Measurements from ENCODE around the gene SZT2.
"Not testable (repeated sequence)": the region's sequence is repeated elsewhere in the genome, so short reads cannot be mapped to it uniquely, and the experiment has no call there.

The SZT2 gene

DNA sequence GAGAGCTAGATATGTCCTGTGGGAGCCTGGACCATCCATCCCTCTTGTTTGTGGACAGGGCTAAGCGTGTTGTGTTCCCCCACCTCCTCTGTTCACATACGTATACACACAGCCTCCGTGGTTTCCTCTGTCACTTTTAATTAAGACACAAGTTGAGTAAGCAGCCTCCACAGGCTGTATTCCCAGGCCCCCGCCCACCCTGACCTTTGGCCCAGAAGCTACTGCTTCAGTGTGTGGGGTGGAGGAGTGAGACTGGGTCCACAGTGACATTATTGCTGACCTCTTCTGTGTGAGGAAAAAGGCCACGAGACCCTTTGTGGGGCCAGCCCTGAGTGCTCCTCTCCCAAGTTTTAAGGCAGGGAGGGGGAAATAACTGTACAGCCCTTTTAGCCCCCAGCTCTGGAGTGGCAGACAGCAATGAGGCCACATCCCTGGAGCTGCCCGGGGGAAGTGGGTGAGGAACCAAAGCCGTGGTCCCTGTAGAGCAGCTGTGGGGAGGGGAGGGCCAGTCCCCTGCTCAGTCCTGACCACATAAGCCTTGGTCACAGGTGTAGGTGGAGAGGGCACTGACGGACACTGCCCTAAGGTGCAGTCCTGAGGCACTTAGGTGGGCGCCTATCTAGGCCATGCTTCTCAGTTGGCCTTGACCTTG lies 26.3 kb upstream of the SZT2 start:
- no peak for DNase-seq

DNA sequence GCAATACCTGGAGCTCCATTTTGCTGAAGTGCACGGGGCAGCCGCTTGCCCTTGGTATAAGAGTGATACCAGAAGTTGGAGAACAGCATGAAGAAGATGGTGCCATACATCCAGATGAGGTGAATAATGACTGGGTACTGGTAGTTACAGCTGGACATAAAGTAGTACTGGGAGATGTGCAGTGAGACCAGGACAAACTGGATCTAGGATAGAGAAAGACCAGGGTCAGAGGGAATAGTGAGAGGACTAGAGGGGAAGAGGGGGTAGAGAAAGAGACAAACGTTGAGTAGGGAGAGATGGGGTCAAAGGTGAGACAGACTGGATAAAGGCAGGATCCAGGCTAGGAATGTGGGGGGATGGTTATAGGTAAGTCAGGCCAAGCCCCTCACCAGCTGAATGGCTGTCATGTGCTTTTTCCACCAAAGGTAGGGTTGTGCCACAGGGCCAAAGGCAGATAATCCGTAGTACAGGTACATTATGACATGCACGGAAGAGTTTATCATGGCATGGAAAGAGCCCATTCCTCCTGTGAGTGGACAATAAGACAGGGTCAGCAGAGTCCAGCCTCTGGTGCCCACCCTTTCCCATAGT lies 25.7 kb upstream of the SZT2 start:
- no peak for DNase-seq

DNA sequence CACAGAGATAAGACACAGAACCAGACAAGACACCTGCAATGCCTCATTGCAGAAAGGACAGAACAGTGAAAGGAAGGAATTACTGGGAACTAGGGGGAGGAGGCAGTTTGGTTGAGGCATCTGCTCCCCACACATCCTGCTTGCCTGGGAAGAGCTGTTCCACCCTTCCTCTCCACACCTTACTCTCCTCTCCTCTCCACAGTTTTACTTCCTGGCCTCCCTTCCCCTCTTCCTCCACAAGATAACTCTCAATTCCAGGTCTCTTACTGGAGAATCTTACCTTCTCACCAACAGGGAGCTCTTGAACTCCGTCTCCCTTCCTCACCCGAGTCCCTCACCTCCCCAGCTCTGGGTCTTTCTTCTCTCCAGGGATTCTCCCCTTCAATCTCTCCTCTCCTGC lies 24.0 kb upstream of the SZT2 start:
- DNase-seq, result no peak

DNA sequence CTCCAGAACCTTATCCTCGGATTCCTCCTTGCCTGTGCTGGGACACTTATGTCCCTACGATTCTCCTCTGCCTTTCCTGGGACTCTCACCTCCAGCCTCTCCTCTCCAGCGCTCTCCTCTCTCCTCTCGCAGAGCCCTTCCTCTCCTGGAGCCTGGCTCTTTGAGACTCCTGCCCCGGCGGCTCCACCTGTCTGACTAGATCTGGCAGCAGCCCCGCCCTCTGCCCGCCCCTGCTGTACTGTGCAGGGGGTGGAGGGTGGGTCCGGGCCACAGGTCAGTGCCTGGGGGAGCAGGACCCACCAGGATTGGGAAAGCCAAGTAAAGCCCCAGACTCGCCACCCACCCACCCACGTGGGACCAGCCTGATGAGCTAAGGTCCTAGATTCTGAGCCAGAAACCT lies 23.5 kb upstream of the SZT2 start:
- no peak for DNase-seq

DNA sequence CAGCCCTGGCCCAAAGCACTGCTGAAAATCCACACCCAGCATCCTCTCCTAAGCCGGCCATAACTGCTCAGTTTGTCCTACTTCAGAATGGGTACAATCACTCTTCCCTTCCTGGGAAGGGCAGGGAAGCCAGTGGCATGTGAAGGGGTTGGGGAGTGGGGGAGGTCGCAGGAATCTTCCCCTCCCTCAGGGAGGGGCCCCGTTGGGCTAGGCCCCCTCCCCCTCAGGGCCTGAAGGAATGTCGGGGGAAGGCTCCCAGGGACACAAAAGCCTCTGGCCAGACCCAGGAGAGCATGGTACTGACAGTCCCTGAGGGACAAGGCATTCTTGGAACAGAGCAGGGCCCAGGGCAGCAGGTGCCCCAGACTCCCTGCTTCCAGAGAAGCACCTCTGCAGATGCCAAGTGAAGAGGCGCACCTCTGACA lies 23.1 kb upstream of the SZT2 start:
- no peak for DNase-seq

GRCh38 chr1:43367026-43367903 lies 22.4 kb upstream of the SZT2 start:
- DNase-seq, result peak; percentile 20

GRCh38 chr1:43367904-43368645 lies 21.6 kb upstream of the SZT2 start, which contains the start of gene ELOVL1:
Gene ELOVL1, minus strand, starts transcription at chr1:43368011. Its CDS starts 2,402 bp downstream, at chr1:43365609.
- DNase-seq, result peak; percentile 88

DNA sequence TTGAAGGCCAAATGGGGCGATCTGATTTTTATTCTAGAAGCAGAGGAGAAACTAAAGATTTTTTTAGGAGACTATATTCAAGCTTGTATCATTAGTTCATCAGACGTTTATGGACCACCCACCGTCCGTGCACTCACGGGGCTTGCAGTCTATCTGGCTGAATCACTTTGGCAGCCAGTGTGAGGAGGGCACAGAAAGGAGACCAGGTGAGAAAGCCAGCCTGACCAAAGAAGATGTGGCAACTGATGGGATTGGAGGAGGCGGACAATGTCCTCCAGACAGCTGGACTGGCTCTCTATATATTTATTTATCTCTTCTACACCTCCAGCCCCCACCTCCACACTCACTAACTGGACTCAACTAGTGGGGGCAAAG lies 21.1 kb upstream of the SZT2 start:
- DNase-seq, result no peak

- not testable (repeated sequence) for DNase-seq
Measured at GRCh38 chr1:43369779-43370178, 19.9 kb upstream of the SZT2 start.

- no peak for DNase-seq
Measured at GRCh38 chr1:43370564-43370963, 19.1 kb upstream of the SZT2 start.

GRCh38 chr1:43372172-43372571 lies 17.5 kb upstream of the SZT2 start:
- DNase-seq, result no peak

- no peak for DNase-seq
Measured at GRCh38 chr1:43373066-43373940, 16.4 kb upstream of the SZT2 start.

GRCh38 chr1:43376723-43377235 lies 12.9 kb upstream of the SZT2 start:
- no peak for DNase-seq

DNA sequence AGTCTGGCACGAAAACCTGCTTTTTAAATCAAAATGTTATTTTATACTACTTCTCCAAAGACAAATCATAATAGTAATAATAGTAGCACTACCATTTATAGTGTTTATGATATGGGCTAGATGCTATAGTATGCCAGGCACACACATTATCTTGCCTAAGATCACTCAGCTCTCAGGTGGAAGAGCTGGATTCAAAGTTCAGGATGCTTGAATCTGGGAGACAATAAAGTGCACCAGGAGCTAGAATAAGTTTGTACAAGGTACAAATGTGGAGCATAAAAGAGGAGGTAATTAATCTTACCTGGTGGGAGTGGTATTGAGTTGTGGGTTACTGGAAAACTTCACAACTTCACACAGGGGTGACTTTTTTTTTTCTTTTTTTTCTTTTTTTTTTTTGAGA lies 11.9 kb upstream of the SZT2 start:
- no peak for DNase-seq

- no peak for DNase-seq
Measured at GRCh38 chr1:43379476-43379875, 10.2 kb upstream of the SZT2 start.

DNA sequence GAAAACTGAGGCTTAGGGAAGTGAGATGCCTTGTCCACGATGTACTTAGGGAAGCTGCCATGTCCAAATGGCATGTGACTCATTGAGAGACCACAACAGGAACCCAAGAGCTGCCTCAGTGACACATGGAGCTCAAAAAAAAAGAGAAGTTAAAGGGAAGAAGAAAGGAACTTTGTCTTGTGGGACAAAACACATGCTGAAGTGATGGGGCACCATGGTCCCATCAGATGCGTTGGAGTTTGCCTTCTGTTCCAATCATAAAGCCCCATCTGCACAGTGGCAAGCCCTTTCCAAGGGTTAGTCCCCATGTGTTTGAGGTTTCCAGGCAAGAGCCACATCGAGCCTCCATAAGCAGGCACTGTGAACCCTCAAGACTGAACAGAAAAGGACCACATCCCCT lies 8.1 kb upstream of the SZT2 start:
- peak; percentile 26 for DNase-seq

DNA sequence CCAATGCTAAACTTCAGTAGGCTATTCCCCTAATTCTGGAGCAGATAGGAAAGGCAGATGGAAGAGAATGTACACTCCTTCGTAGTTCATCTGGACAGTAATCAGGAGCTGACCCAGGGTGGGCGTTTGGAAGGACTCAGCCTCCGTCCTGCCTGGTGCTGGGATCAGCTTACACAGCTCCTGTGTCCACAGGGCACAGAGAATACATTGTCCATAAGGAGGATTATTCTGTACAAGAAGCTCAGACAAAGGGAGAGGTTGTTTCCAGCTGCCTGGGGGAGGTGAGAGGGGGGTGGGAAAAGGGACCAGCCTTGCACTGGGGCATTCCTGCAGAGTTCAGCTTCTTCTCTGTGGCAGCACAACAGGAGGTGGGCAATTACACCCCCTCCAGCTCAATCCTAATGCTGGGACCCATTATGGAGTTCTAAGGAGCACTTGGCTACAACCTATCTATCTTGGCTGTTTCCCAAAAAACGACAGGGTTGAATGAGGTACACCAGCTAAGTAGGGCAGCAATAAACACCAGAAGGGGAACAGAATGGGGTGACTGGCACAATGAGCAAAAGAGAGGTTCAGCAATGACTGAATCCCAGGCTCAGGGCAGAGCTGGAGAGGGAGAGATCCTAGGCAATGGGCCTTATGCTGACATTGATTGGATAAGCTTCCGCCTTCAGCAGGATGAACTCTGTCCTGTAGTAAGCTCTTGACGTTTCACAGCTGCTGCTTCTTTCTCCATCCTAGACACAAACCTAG lies 7.5 kb upstream of the SZT2 start:
- DNase-seq, result no peak

GRCh38 chr1:43383449-43383848 lies 6.2 kb upstream of the SZT2 start:
- no peak for DNase-seq

GRCh38 chr1:43386676-43387075 lies 3.0 kb upstream of the SZT2 start:
- no peak for DNase-seq

DNA sequence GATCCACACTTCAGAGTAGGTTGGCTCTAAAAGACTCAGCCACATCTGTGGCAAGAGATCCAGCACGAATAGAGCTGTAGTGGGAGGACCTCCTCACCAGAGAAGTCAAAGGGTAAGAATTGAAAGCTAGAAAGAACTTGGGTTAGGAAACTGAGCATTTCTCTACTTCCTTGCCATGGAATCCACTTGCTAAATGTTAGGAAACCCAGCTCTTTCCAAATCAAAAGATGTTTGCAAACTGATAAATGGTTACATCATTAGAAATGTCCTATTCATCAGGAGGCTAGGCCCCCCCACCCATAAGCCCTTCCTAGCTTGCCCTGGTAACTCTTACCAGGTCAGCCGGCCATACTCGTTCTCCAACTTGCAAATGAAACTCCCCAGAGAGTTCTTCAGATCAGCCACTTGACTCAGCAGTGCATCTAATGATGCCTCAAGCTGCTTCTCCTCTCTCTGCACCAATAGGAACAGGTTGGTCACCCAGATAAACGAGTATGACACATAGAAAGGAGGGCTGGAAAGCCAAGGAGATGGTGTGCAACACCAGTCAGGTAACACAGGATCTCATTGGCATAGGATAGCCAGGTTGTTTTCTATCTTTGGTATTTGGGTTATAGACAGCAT lies 1.6 kb upstream of the SZT2 start:
- DNase-seq, result no peak

- no peak for DNase-seq
Measured at GRCh38 chr1:43388613-43389012, 1.1 kb upstream of the SZT2 start.

Measured in CD4-positive, alpha-beta T cell treated with Interferon gamma for 1 hour (primary cell).